ENCODE results near the gene SLC35E1. TPM values are rescaled to one million over a fixed set of nuclear protein-coding genes. Genes with fewer than 3 reads are reported as not detected.

SLC35E1 gene
- total RNA-seq, 1 experiment from 2014 or later = 43.5 TPM

DNA sequence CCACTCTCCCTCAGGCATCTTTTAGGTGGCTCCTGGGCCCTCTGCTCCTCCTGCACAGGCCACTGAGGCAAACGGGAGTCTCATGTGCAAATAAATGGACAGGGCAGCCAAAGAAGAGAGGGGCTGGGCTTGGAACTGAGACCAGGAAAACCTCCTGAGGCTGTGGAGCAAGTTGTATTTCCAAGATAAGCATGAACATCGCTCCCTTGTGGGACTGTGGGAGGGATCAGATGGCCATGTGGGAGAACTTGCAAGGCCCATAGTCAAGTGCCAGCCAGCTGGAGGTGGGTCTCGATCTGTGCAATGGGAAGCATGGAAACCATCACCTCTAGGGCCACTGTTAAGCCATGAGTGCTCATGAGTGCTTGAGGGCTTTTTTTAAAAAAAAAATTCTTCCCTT lies 30.9 kb upstream of the SLC35E1 start:
- ChIA-PET POLR2A (no interaction called here), CTCF (no interaction called here)
- no TSS peak for BruUV-seq (replicated peaks)
- TF ChIP-seq POLR2AphosphoS5 (IDR thresholded peaks at IDR 0.05; ENCODE audit: low read depth, low read length) (no peak), SIN3A (IDR thresholded peaks at IDR 0.05; ENCODE audit: borderline replicate concordance, insufficient read depth, low read depth, low read length) (no peak), TCF7L2 (IDR thresholded peaks at IDR 0.05; ENCODE audit: low read depth, low read length) (no peak)
- TF ChIP-seq, protein P1, sequence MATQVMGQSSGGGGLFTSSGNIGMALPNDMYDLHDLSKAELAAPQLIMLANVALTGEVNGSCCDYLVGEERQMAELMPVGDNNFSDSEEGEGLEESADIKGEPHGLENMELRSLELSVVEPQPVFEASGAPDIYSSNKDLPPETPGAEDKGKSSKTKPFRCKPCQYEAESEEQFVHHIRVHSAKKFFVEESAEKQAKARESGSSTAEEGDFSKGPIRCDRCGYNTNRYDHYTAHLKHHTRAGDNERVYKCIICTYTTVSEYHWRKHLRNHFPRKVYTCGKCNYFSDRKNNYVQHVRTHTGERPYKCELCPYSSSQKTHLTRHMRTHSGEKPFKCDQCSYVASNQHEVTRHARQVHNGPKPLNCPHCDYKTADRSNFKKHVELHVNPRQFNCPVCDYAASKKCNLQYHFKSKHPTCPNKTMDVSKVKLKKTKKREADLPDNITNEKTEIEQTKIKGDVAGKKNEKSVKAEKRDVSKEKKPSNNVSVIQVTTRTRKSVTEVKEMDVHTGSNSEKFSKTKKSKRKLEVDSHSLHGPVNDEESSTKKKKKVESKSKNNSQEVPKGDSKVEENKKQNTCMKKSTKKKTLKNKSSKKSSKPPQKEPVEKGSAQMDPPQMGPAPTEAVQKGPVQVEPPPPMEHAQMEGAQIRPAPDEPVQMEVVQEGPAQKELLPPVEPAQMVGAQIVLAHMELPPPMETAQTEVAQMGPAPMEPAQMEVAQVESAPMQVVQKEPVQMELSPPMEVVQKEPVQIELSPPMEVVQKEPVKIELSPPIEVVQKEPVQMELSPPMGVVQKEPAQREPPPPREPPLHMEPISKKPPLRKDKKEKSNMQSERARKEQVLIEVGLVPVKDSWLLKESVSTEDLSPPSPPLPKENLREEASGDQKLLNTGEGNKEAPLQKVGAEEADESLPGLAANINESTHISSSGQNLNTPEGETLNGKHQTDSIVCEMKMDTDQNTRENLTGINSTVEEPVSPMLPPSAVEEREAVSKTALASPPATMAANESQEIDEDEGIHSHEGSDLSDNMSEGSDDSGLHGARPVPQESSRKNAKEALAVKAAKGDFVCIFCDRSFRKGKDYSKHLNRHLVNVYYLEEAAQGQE (IDR thresholded peaks at IDR 0.05; ENCODE audit: insufficient read depth in 1 of 2, low read depth in 2 of 2, low read length in 1 of 2) = no peak
- TF ChIP-seq, protein P2, sequence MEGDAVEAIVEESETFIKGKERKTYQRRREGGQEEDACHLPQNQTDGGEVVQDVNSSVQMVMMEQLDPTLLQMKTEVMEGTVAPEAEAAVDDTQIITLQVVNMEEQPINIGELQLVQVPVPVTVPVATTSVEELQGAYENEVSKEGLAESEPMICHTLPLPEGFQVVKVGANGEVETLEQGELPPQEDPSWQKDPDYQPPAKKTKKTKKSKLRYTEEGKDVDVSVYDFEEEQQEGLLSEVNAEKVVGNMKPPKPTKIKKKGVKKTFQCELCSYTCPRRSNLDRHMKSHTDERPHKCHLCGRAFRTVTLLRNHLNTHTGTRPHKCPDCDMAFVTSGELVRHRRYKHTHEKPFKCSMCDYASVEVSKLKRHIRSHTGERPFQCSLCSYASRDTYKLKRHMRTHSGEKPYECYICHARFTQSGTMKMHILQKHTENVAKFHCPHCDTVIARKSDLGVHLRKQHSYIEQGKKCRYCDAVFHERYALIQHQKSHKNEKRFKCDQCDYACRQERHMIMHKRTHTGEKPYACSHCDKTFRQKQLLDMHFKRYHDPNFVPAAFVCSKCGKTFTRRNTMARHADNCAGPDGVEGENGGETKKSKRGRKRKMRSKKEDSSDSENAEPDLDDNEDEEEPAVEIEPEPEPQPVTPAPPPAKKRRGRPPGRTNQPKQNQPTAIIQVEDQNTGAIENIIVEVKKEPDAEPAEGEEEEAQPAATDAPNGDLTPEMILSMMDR (IDR thresholded peaks at IDR 0.05) = no peak
- intact Hi-C loops (cut with micrococcal nuclease; ENCODE audit: unreplicated experiment) = no loop called here
- in situ Hi-C loops (cut with HindIII; ENCODE audit: low pct_unique_long_range_greater_than_20kb, low sequenced_read_pairs) = no loop called here
- DNase-seq (ENCODE audit: low read depth, low spot score) (no peak), ATAC-seq (no peak)
- H3K4me3 ChIP-seq (ENCODE audit: low read depth in 2 of 2, low read length in 2 of 2) = no peak overlapping the region
- H3K36me3 ChIP-seq (ENCODE audit: control insufficient read depth, insufficient read depth, low read length) = no peaks in the 10 kb centered on the region
- no peaks in the 10 kb centered on the region for H3K27me3 ChIP-seq (ENCODE audit: control insufficient read depth, insufficient read depth, low read length)
- H3K27ac ChIP-seq (ENCODE audit: low read length) = no peak overlapping the region
- H3K4me1 ChIP-seq (ENCODE audit: control insufficient read depth, insufficient read depth, low read length) = peaks cover under 1% of the 10 kb centered on the region; the same call in 1 of the 2 replicates
- H3K9me3 ChIP-seq (ENCODE audit: control insufficient read depth, insufficient read depth, low read depth, low read length) = no peaks in the 10 kb centered on the region

DNA sequence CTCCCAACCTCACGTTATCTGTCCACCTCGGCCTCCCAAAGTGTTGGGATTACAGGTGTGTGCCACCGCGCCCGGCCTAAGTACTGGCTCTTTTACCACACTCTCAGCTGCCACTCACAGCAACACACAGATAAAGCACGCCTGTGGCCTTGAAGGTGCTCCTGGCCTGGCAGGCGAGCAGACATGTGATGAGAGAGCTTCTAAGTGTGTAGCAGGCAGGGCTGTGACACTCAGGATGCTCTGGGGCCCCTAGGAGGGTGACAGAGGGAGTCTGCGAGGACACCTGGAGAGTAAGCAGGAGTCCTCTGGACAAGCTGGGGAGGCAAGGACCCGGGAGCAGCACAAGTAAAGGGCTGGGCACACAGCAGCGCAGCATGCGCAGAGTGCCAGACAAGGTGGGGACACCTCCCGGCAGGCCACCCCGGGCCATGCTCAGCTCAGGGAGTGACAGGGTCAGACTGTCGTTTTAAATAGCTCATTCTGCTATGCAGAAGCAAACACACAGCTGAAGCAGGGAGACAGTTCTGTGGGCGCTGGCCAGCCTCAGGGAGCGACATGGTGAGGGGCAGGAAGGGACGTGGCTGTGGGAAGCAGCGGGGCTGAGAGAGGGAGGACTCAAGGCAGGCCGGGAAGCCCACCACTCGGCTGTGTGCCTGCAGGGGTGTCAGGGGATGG lies 29.3 kb upstream of the SLC35E1 start:
- H3K9me3 ChIP-seq (ENCODE audit: control insufficient read depth, insufficient read depth, low read depth, low read length) = no peaks in the 10 kb centered on the region
- no TSS peak for BruUV-seq (replicated peaks)
- no peak overlapping the region for H3K4me3 ChIP-seq (ENCODE audit: low read depth in 2 of 2, low read length in 2 of 2)
- intact Hi-C loops (cut with micrococcal nuclease; ENCODE audit: unreplicated experiment) (no loop called here), in situ Hi-C loops (cut with HindIII; ENCODE audit: low pct_unique_long_range_greater_than_20kb, low sequenced_read_pairs) (no loop called here)
- H3K4me1 ChIP-seq (ENCODE audit: control insufficient read depth, insufficient read depth, low read length) = no peaks in the 10 kb centered on the region; the same call in 1 of the 2 replicates
- H3K27ac ChIP-seq (ENCODE audit: low read length) = no peak overlapping the region
- POLR2A ChIA-PET = no interaction called here
- no peak for ATAC-seq
- TF ChIP-seq, protein P2 (IDR thresholded peaks at IDR 0.05) = no peak
- TF ChIP-seq POLR2AphosphoS5 (IDR thresholded peaks at IDR 0.05; ENCODE audit: low read depth, low read length) (no peak), TCF7L2 (IDR thresholded peaks at IDR 0.05; ENCODE audit: low read depth, low read length) (no peak), SIN3A (IDR thresholded peaks at IDR 0.05; ENCODE audit: borderline replicate concordance, insufficient read depth, low read depth, low read length) (no peak)
- TF ChIP-seq, protein P1 (IDR thresholded peaks at IDR 0.05; ENCODE audit: insufficient read depth in 1 of 2, low read depth in 2 of 2, low read length in 1 of 2) = no peak
- H3K36me3 ChIP-seq (ENCODE audit: control insufficient read depth, insufficient read depth, low read length) = no peaks in the 10 kb centered on the region
- CTCF ChIA-PET = no interaction called here
- H3K27me3 ChIP-seq (ENCODE audit: control insufficient read depth, insufficient read depth, low read length) = no peaks in the 10 kb centered on the region
- no peak for DNase-seq (ENCODE audit: low read depth, low spot score)
